Islet precursor cell (in vitro differentiated cells): Measurements from ENCODE around the gene NCBP2L.
"Not testable (repeated sequence)": the region's sequence is repeated elsewhere in the genome, so short reads cannot be mapped to it uniquely, and the experiment has no call there.

Source experiments
- DNase-seq: peaks from one replicate; pipeline ENCODE4 v3.0.0-alpha.2; 2018

Gene NCBP2L

GRCh38 chrX:107753187-107753586, 24.3 kb upstream of the NCBP2L start:
- no peak for DNase-seq

- no peak for DNase-seq
Observed at GRCh38 chrX:107755721-107756120, 21.8 kb upstream of the NCBP2L start.

GRCh38 chrX:107758231-107758766, 19.2 kb upstream of the NCBP2L start:
- no peak for DNase-seq

- DNase-seq = no peak
Observed at GRCh38 chrX:107760304-107761077, 17.0 kb upstream of the NCBP2L start.

- DNase-seq = no peak
Observed at GRCh38 chrX:107763647-107764046, 13.9 kb upstream of the NCBP2L start.

GRCh38 chrX:107764845-107765608, 12.5 kb upstream of the NCBP2L start:
- no peak for DNase-seq

GRCh38 chrX:107766470-107767150, 10.9 kb upstream of the NCBP2L start:
- peak; percentile 81 for DNase-seq

GRCh38 chrX:107768051-107768450, 9.5 kb upstream of the NCBP2L start:
- DNase-seq = no peak

GRCh38 chrX:107769581-107770317, 7.8 kb upstream of the NCBP2L start:
- no peak for DNase-seq

- DNase-seq = no peak
Observed at GRCh38 chrX:107773206-107773605, 4.3 kb upstream of the NCBP2L start.

- no peak for DNase-seq
Observed at GRCh38 chrX:107773906-107774435, 3.6 kb upstream of the NCBP2L start.

- DNase-seq = no peak
Observed at GRCh38 chrX:107775000-107775733, 2.4 kb upstream of the NCBP2L start.

GRCh38 chrX:107775734-107776511, 1.6 kb upstream of the NCBP2L start, which contains the start of gene TSC22D3:
TSS of gene TSC22D3 (minus strand) at chrX:107775787. CDS start at chrX:107775419, 368 bp downstream.
- DNase-seq = peak; percentile 91

- DNase-seq = peak; percentile 95
Observed at GRCh38 chrX:107776649-107777535, 641 bp upstream of the NCBP2L start.

- no peak for DNase-seq
Observed at GRCh38 chrX:107780525-107780924, 3.0 kb downstream of the NCBP2L start.

- DNase-seq = no peak
Observed at GRCh38 chrX:107787827-107788226, 10.3 kb downstream of the NCBP2L start.

GRCh38 chrX:107804427-107804826, 26.9 kb downstream of the NCBP2L start:
- no peak for DNase-seq

GRCh38 chrX:107805179-107805578, 27.6 kb downstream of the NCBP2L start:
- no peak for DNase-seq

GRCh38 chrX:107810053-107810452, 32.5 kb downstream of the NCBP2L start:
- DNase-seq = not testable (repeated sequence)
